HFF-Myc (cell line): Measurements from ENCODE around the gene ACYP2.
A peak's percentile ranks its signal among the peaks of the same experiment; 100 is the strongest.
"Not testable (repeated sequence)": the region's sequence is repeated elsewhere in the genome, so short reads cannot be mapped to it uniquely, and the experiment has no call there.

Experiments used
- DNase-seq: peaks from one replicate; pipeline ENCODE4 v3.0.0-alpha.2; 2011; ENCODE audit warnings: low read depth; ENCODE audit errors: extremely low read depth
- H3K4me3 ChIP-seq: replicated peaks from 2 replicates; pipeline ENCODE4 v1.5.1; 2011; ENCODE audit warnings: low read depth, mild to moderate bottlenecking, control low read depth, low read length
- CTCF ChIP-seq: IDR thresholded peaks from 2 replicates; pipeline ENCODE4 v1.5.1; 2012; ENCODE audit warnings: mild to moderate bottlenecking, low read depth, low read length, control low read depth; ENCODE audit errors: missing control alignments

ACYP2 gene

GRCh38 chr2:54122939-54123338 is 7.5 kb downstream of the ACYP2 start:
- H3K4me3 ChIP-seq, result no peak overlapping the region
- DNase-seq, result peak; percentile 32
- no peak for TF ChIP-seq CTCF

GRCh38 chr2:54127174-54127573 is 11.8 kb downstream of the ACYP2 start:
- DNase-seq, H3K4me3 ChIP-seq: not testable (repeated sequence)

GRCh38 chr2:54133056-54133455 is 17.6 kb downstream of the ACYP2 start:
- DNase-seq, result no peak
- no peak for TF ChIP-seq CTCF
- H3K4me3 ChIP-seq, result no peak overlapping the region

- DNase-seq, result no peak
- no peak overlapping the region for H3K4me3 ChIP-seq
These were observed 23.8 kb downstream of the ACYP2 start for GRCh38 chr2:54139210-54139609.

GRCh38 chr2:54143780-54144179 is 28.4 kb downstream of the ACYP2 start:
- TF ChIP-seq CTCF, result no peak
- no peak overlapping the region for H3K4me3 ChIP-seq
- no peak for DNase-seq

More at GRCh38 chr2:54139210-54139609, 23.8 kb downstream of the ACYP2 start:
- TF ChIP-seq CTCF, result no peak

- no peak overlapping the region for H3K4me3 ChIP-seq
- TF ChIP-seq CTCF, result no peak
- DNase-seq, result no peak
These were observed 33.0 kb downstream of the ACYP2 start for GRCh38 chr2:54148391-54148790.

GRCh38 chr2:54149638-54150441 is 34.4 kb downstream of the ACYP2 start:
- no peak overlapping the region for H3K4me3 ChIP-seq
- no peak for DNase-seq
- TF ChIP-seq CTCF, result no peak
